Esophagus muscularis mucosa (tissue), 4 donors: ENCODE data around the gene ATP6V1C2. TPM values are rescaled to one million over a fixed set of nuclear protein-coding genes. Genes with fewer than 3 reads are reported as not detected.

Experiments
- DNase-seq: peaks from one replicate; pipeline ENCODE4 v3.0.0-alpha.2; 2017; ENCODE audit errors: extremely low spot score
- H3K27ac ChIP-seq, 4 donors: fragments of 200-600 bp; sonication (generic); replicated peaks in 1 of 4; 1 replicate in 3 of 4; 2 replicates in 1 of 4; pipeline ENCODE4 v1.5.1; 2016 to 2019; ENCODE audit warnings: mild to moderate bottlenecking in 1 of 4
- H3K27me3 ChIP-seq, 4 donors: fragments of 200-600 bp; sonication (generic); one replicate each; pipeline versions ENCODE4 v1.5.1 to v1.6.0; 2016 to 2019
- H3K36me3 ChIP-seq, 4 donors: fragments of 200-600 bp; sonication (generic); one replicate each; pipeline ENCODE4 v1.5.1; 2016 to 2019
- H3K4me1 ChIP-seq, 4 donors: fragments of 200-600 bp; sonication (generic); one replicate each; pipeline ENCODE4 v1.5.1; 2016 to 2019
- H3K4me3 ChIP-seq, 4 donors: fragments of 200-600 bp; sonication (generic); 1 replicate in 2 of 4; 2 replicates in 2 of 4; pipeline ENCODE4 v1.5.1; 2016 to 2019; ENCODE audit warnings: mild to moderate bottlenecking in 4 of 4, moderate library complexity in 1 of 4
- H3K9me3 ChIP-seq, 4 donors: fragments of 200-600 bp; sonication (generic); 1 replicate in 3 of 4; 2 replicates in 1 of 4; pipeline ENCODE4 v1.5.1; 2016 to 2019
- CTCF ChIP-seq, 3 experiments: fragments of 200-600 bp in 2 of 3; fragments of 450-650 bp in 1 of 3; sonication (generic) in 2 of 3; IDR thresholded peaks; one replicate each; pipeline ENCODE4 v1.5.1; 2017 to 2019; ENCODE audit warnings: antibody characterized with exemption in 3 of 3, mild to moderate bottlenecking in 2 of 3, moderate library complexity in 1 of 3
- EP300 ChIP-seq: sonication (generic); formaldehyde crosslinking; IDR thresholded peaks from one replicate; pipeline ENCODE4 v1.6.1; 2017; ENCODE audit warnings: antibody characterized with exemption
- POLR2A ChIP-seq: fragments of 450-650 bp; IDR thresholded peaks from one replicate; pipeline ENCODE4 v1.6.1; 2017; ENCODE audit warnings: antibody characterized with exemption, moderate library complexity, mild to moderate bottlenecking, low read depth
- POLR2AphosphoS5 ChIP-seq, 2 donors: sonication (generic); formaldehyde crosslinking; IDR thresholded peaks; one replicate each; pipeline ENCODE4 v1.6.1; 2017; ENCODE audit warnings: antibody characterized with exemption in 2 of 2
- WGBS: methylation state at CpG from one replicate; pipeline ENCODE4 v1.1.5; 2018; 5-methylcytosine and 5-hydroxymethylcytosine counted together
- intact Hi-C: fragments of 100-400 bp; cut with DNase I; formaldehyde crosslinking; loops from one replicate; pipeline ENCODE4 v1.15.1; 2023
- total RNA-seq, 4 donors: library from RNA; depleted of rRNA; stranded (reverse); fragments of >200 nt; gene quantifications; one replicate each; pipeline versions ENCODE4 v1.1.0 to v1.2.1, GENCODE V29; 2016

Gene ATP6V1C2
- total RNA-seq, 4 donors from 2014 or later = 0.17 TPM; not detected in 3

GRCh38 chr2:10768063-10768507 lies 46.7 kb downstream of the ATP6V1C2 start:
- DNase-seq = peak; percentile 89
- 69% methylated on average over 16 of the region's 16 CpGs for WGBS

GRCh38 chr2:10770956-10771750 lies 49.7 kb downstream of the ATP6V1C2 start:
- TF ChIP-seq EP300 = no peak
- no peak for TF ChIP-seq POLR2A
- 76% methylated on average over 17 of the region's 22 CpGs for WGBS
- Histone ChIP-seq H3K27ac (no peak overlapping the region), H3K4me1 (peaks cover 0 to 3% (median 0%) of the 10 kb centered on the region in 4 donors), H3K9me3 (no peaks in the 10 kb centered on the region), H3K36me3 (no peaks in the 10 kb centered on the region), H3K4me3 (no peak overlapping the region), H3K27me3 (no peaks in the 10 kb centered on the region)
- no peak for DNase-seq
- intact Hi-C loops = no loop called here

More at GRCh38 chr2:10768063-10768507, 46.7 kb downstream of the ATP6V1C2 start:
- TF ChIP-seq POLR2AphosphoS5 (IDR thresholded peaks at IDR 0.05) = no peak
- no peak for TF ChIP-seq EP300
- no peak for TF ChIP-seq CTCF (IDR thresholded peaks at IDR 0.05)
- TF ChIP-seq POLR2A = no peak
- H3K4me3 ChIP-seq = no peak overlapping the region
- H3K36me3 ChIP-seq = no peaks in the 10 kb centered on the region
- intact Hi-C loops = no loop called here
- no peaks in the 10 kb centered on the region for H3K9me3 ChIP-seq
- no peaks in the 10 kb centered on the region for H3K4me1 ChIP-seq
- H3K27me3 ChIP-seq = peaks cover 0 to 8% (median 0%) of the 10 kb centered on the region in 4 donors
- no peak overlapping the region for H3K27ac ChIP-seq

- Histone ChIP-seq H3K4me3 (no peak overlapping the region), H3K27ac (no peak overlapping the region), H3K9me3 (no peaks in the 10 kb centered on the region), H3K27me3 (no peaks in the 10 kb centered on the region), H3K4me1 (peaks cover 0 to 3% (median 0%) of the 10 kb centered on the region in 4 donors), H3K36me3 (no peaks in the 10 kb centered on the region)
- no peak for TF ChIP-seq CTCF (IDR thresholded peaks at IDR 0.05)
- TF ChIP-seq EP300 = no peak
- no peak for TF ChIP-seq POLR2A
- TF ChIP-seq POLR2AphosphoS5 (IDR thresholded peaks at IDR 0.05) = no peak
- 92% methylated on average over 13 of the region's 13 CpGs for WGBS
- DNase-seq = no peak
- intact Hi-C loops = no loop called here
These were observed 50.4 kb downstream of the ATP6V1C2 start for GRCh38 chr2:10771786-10772185.

GRCh38 chr2:10772201-10772867 lies 50.9 kb downstream of the ATP6V1C2 start:
- WGBS = 85% methylated on average over 10 of the region's 12 CpGs
- no peak for DNase-seq
- no peaks in the 10 kb centered on the region for H3K27me3 ChIP-seq
- H3K9me3 ChIP-seq = no peaks in the 10 kb centered on the region
- peaks cover 0 to 3% (median 0%) of the 10 kb centered on the region in 4 donors for H3K4me1 ChIP-seq
- H3K36me3 ChIP-seq = peaks cover 0 to 5% (median under 1%) of the 10 kb centered on the region in 4 donors
- no peak overlapping the region for H3K27ac ChIP-seq
- no peak overlapping the region for H3K4me3 ChIP-seq
- TF ChIP-seq CTCF (IDR thresholded peaks at IDR 0.05) = no peak
- TF ChIP-seq POLR2AphosphoS5 (IDR thresholded peaks at IDR 0.05) = no peak
- TF ChIP-seq EP300 = no peak
- intact Hi-C loops = no loop called here

- DNase-seq = no peak
- H3K4me1 ChIP-seq = peaks cover 0 to 3% (median 0%) of the 10 kb centered on the region in 4 donors
- H3K27ac ChIP-seq = no peak overlapping the region
- no peak for TF ChIP-seq EP300
- no peak for TF ChIP-seq POLR2AphosphoS5 (IDR thresholded peaks at IDR 0.05)
- TF ChIP-seq POLR2A = no peak
- no peak for TF ChIP-seq CTCF (IDR thresholded peaks at IDR 0.05)
- no peak overlapping the region for H3K4me3 ChIP-seq
- intact Hi-C loops = no loop called here
- no peaks in the 10 kb centered on the region for H3K27me3 ChIP-seq
- peaks cover 0 to 10% (median 5%) of the 10 kb centered on the region in 4 donors for H3K36me3 ChIP-seq
- WGBS = 80% methylated on average over 13 of the region's 13 CpGs
- H3K9me3 ChIP-seq = no peaks in the 10 kb centered on the region
These were observed 51.4 kb downstream of the ATP6V1C2 start for GRCh38 chr2:10772868-10773215.
